ENCODE measurements around the gene TYRO3.
"Not testable (repeated sequence)": the region's sequence is repeated elsewhere in the genome, so short reads cannot be mapped to it uniquely, and the experiment has no call there.

The TYRO3 gene

DNA sequence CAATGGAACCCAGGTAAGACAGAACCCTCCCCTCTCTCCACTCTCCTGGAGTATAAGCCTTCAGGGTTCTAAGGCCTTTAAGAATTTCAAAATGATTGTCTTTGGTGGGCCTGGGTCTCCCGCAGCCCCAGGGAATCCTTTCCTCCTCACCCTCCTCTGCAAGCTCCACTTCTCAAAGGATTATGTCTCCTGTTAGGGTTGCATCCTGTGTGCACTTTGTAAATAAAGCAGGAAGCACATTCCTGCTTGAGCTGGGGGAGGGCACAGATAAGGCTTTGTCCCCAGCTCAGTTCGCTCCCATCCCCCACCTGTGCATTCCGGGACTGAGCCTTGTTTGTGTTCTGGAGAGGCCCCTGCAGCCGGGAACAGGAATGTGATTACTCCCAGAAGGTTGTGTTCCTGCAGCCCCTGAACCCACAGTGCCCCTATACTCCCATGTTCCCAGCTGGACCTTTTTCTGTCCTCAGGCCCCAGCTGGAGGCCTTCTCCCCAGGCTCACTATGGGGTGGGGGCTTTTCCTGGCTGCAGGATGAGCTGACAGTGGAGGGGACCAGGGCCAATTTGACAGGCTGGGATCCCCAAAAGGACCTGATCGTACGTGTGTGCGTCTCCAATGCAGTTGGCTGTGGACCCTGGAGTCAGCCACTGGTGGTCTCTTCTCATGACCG, 9.5 kb downstream of the TYRO3 start:
- no peak overlapping the region for H3K4me3 ChIP-seq (ENCODE audit: low read length)
- no peak for DNase-seq (ENCODE audit: low read depth, low spot score)

DNA sequence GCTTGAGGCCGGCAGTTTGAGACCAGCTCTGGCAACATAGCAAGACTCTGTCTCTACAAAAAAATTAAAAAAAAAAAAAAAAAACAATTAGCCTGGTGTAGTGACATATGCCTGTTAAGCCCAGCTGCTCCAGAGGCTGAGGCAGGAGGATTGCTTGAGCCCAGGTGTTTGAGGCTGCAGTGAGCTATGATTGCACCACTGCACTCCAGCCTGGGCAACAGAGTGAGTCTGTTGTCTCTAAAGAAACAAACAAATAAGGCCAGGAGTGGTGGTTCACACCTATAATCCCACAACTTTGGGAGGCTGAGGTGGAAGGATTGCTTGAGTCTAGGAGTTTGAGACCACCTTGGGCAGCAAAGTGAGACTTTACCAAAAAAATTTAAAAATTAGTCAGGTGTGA, 10.2 kb downstream of the TYRO3 start:
- not testable (repeated sequence) for H3K4me3 ChIP-seq (ENCODE audit: low read length); DNase-seq (ENCODE audit: low read depth, low spot score)

DNA sequence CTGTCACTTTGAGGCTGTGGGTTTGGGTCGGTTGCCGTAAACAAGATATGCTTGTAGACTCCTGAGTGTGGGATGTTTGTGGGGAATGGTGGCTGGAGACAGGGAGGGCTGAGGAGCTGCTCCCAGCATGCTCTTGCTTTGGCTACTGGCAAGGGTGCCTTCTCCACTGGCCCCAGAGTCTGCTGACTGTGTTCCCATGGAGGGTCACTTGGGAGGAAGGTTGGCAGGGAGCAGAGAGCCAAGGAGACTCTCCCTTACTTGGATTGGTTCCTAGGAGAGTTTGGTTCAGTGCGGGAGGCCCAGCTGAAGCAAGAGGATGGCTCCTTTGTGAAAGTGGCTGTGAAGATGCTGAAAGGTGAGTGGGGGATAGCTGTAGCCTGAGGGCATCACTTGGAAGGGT, 11.8 kb downstream of the TYRO3 start:
- DNase-seq (ENCODE audit: low read depth, low spot score) = no peak
- H3K4me3 ChIP-seq (ENCODE audit: low read length) = no peak overlapping the region

DNA sequence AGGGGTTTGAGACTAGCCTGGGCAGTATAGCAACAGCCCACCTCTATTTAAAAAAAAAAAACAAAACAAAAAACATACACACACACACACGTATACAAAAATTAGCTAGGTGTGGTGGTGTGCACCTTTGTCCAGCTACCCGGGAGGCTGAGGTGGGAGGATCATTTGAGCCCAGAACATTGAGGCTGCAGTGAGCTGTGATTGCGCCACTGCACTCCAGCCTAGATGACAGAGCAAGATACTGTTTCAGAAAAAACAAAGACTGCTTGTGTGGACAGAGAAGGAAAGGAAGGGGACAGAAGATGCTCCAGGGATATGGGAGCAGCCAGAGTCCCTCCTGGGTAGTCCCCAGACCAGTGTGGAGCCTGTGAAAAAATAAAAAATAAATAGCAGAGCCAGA, 12.9 kb downstream of the TYRO3 start:
- no peak for DNase-seq (ENCODE audit: low read depth, low spot score)
- no peak overlapping the region for H3K4me3 ChIP-seq (ENCODE audit: low read length)

DNA sequence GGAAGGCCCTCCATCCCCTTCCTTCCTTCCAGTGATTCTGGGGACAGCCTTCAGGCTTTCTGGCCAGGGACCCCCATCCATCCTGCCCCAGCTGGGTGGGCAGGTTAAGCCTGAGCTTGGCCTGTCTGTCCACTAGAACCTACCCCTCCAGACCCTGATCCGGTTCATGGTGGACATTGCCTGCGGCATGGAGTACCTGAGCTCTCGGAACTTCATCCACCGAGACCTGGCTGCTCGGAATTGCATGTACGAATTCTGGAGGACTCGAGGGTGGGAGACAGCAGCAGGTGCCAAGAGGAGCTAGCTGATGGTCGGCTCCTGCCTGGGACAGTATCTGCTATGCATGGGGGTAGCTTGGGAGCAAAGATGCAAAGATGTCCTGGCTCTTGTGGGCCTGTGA, 13.9 kb downstream of the TYRO3 start:
- DNase-seq (ENCODE audit: low read depth, low spot score) = no peak

DNA sequence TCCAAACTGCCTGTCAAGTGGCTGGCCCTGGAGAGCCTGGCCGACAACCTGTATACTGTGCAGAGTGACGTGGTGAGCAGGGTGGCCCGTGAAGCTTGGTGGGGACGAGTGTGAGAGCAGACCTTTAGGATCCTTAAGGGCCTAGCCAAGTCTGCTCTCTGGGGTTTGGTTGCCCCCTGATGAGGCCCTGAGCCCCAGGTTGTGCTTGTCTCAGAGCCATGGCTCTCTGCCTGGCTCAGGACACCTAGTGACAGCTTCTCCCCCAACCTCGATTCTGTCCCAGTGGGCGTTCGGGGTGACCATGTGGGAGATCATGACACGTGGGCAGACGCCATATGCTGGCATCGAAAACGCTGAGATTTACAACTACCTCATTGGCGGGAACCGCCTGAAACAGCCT, 14.4 kb downstream of the TYRO3 start:
- DNase-seq (ENCODE audit: low read depth, low spot score) = no peak
- H3K4me3 ChIP-seq (ENCODE audit: low read length) = no peak overlapping the region

More for the DNA sequence above, 13.9 kb downstream of the TYRO3 start:
- H3K4me3 ChIP-seq (ENCODE audit: low read length) = no peak overlapping the region

DNA sequence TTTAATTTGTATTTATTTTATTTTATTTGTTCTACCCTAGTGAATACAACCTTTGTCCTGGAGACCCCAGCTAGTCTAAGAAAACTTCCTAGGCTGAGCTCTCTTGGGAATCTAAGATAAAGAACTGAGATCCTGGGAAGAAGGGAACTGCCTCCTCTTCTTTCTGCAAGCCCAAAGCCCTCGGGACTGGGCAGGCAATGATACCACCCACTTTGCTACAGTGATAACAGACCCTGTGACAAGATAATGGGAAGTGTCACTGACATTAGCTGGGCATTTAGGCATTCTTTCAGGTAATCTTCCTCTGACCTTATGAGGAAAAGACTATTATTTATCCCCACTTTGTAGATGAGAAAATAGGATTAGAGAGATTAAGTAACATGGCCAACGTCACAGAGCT, 15.1 kb downstream of the TYRO3 start:
- DNase-seq (ENCODE audit: low read depth, low spot score) = no peak

DNA sequence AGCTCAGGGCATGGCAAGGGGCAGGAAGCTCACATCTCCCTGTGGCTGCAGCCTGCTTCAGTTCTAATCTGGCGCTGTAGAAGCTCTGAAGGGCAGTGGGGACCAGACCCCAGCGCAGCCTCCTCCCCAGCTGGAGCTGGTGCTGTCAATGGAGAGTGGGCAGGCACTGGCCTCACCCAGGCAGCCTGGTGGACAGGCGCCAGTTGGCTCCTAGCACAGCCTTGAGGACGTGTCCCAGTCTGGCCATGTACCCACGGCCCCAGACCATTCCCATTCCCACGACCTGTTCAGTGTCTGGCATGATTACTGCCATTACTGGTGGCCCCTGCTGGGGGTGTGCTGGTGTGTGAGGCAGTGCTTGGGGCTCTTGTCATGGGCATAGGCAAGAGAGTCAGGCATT, 16.3 kb downstream of the TYRO3 start:
- DNase-seq (ENCODE audit: low read depth, low spot score) = no peak

More for the DNA sequence above, 15.1 kb downstream of the TYRO3 start:
- no peak overlapping the region for H3K4me3 ChIP-seq (ENCODE audit: low read length)

DNA sequence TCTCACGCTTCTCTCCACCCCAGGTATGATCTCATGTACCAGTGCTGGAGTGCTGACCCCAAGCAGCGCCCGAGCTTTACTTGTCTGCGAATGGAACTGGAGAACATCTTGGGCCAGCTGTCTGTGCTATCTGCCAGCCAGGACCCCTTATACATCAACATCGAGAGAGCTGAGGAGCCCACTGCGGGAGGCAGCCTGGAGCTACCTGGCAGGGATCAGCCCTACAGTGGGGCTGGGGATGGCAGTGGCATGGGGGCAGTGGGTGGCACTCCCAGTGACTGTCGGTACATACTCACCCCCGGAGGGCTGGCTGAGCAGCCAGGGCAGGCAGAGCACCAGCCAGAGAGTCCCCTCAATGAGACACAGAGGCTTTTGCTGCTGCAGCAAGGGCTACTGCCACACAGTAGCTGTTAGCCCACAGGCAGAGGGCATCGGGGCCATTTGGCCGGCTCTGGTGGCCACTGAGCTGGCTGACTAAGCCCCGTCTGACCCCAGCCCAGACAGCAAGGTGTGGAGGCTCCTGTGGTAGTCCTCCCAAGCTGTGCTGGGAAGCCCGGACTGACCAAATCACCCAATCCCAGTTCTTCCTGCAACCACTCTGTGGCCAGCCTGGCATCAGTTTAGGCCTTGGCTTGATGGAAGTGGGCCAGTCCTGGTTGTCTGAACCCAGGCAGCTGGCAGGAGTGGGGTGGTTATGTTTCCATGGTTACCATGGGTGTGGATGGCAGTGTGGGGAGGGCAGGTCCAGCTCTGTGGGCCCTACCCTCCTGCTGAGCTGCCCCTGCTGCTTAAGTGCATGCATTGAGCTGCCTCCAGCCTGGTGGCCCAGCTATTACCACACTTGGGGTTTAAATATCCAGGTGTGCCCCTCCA, 19.1 kb downstream of the TYRO3 start:
- H3K4me3 ChIP-seq (ENCODE audit: low read length) = no peak overlapping the region
- no peak for DNase-seq (ENCODE audit: low read depth, low spot score)

More for the DNA sequence above, 16.3 kb downstream of the TYRO3 start:
- no peak overlapping the region for H3K4me3 ChIP-seq (ENCODE audit: low read length)

DNA sequence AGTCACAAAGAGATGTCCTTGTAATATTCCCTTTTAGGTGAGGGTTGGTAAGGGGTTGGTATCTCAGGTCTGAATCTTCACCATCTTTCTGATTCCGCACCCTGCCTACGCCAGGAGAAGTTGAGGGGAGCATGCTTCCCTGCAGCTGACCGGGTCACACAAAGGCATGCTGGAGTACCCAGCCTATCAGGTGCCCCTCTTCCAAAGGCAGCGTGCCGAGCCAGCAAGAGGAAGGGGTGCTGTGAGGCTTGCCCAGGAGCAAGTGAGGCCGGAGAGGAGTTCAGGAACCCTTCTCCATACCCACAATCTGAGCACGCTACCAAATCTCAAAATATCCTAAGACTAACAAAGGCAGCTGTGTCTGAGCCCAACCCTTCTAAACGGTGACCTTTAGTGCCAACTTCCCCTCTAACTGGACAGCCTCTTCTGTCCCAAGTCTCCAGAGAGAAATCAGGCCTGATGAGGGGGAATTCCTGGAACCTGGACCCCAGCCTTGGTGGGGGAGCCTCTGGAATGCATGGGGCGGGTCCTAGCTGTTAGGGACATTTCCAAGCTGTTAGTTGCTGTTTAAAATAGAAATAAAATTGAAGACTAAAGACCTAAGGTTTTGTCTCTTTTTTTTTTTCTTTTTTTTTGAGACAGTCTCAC, 19.8 kb downstream of the TYRO3 start:
- DNase-seq (ENCODE audit: low read depth, low spot score) = no peak
- H3K4me3 ChIP-seq (ENCODE audit: low read length) = no peak overlapping the region

DNA sequence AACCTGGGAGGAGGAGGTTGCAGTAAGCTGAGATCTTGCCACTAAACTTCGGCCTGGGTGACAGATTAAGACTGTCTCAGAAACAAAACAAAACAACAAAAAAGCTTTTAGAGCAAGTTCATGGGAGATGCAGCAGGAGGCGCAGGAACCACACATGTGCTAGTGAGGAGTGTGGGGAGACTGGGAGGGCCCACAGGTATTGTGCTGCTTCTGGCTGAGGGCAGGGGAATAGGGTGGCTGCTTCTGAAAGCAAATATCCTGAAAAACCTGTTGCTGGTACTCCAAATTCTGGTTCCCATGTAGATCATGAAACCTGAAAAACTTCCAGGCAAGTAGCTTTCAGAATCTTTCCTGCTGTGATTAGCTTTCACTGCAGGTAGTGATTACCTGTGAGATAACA, 22.1 kb downstream of the TYRO3 start:
- no peak overlapping the region for H3K4me3 ChIP-seq (ENCODE audit: low read length)
- no peak for DNase-seq (ENCODE audit: low read depth, low spot score)

DNA sequence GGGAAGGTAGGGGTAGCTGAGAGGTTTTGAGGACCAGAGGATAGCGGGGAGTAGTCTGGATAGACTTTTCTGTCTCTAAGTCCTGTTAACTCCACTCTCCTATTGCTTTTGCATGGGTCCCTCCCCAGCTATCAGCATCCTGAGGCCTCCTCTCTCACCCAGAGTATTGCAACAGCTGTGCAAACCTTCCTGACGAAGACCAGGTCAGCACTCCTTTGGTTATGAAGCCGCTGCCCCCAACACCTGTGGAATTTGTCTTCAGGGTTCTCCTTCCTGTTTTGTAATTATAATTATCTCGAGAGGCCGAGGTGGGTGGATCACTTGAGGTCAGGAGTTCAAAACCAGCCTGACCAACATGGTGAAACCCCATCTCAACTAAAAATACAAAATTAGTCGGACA, 24.8 kb downstream of the TYRO3 start:
- DNase-seq (ENCODE audit: low read depth, low spot score) = no peak
- H3K4me3 ChIP-seq (ENCODE audit: low read length) = no peak overlapping the region

DNA sequence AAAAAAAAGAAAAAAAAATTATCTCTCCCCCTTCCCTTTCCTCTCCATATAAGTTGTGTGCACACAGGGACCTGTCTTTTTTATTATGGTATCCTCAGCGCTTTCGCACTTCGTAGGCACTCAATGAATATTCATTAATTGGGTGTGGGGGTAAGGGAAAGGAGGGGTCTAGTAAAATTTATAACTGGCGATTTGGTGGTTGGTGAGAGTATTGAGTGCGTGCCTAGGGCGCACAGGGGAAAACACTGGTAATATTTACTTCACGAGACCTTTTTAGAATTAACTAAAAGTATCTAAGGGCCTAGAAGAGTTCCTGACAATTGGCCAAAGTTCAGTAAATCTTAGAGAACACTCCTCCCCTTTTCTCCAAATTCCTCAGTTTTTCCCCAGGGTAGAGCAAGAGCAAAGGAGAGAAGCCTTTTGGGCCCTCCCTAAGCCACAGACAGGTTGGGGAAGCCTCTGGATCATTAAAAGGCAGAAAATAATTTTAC, 25.7 kb downstream of the TYRO3 start:
- H3K4me3 ChIP-seq (ENCODE audit: low read length) = no peak overlapping the region

DNA sequence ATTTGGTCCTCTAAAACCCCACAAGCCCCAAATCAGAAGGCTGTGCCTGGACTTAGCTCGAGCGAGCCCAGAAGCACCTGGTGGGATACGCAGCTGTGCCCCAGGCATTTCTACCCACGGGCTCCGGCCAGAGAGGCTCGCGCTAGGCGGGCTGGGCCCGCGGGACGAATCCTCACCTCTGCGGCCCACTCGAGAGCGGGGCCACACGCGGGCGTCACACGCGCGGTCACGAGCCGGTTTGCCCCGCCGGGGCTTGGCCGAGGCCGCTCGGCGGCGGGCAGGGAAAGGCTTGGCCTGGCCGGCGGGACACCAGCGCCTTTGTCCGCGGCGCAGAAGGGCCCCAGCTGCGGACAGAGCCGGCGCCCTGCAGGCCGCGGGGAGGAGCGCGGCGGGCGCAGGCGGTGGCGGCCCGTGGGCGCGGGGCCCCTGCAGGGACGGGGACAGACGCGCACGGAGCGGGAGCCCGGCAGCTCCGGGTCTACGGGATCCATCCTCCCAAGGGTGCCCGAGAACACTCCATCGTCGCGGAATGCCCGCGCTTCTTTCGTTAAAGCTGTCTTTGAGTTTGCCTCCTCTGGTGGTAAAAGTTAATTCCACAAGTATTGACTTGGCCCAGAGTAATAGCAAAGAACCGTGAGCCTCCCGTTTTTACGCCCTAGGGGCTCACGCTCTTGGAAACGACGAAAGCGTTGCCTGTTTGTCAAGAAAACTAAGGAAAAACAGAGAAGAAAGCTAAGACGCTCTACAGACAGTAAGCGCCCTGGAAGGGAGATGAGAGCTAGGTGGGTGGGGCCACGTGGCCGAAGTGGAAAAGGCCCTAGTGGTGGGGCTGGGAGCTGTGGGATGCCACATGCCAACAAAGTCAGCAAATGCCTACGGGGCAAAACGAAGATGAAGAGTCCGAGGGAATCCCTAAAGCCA, 26.4 kb downstream of the TYRO3 start:
- DNase-seq (ENCODE audit: low read depth, low spot score) = no peak
- no peak overlapping the region for H3K4me3 ChIP-seq (ENCODE audit: low read length)

More for the DNA sequence above, 25.7 kb downstream of the TYRO3 start:
- no peak for DNase-seq (ENCODE audit: low read depth, low spot score)

DNA sequence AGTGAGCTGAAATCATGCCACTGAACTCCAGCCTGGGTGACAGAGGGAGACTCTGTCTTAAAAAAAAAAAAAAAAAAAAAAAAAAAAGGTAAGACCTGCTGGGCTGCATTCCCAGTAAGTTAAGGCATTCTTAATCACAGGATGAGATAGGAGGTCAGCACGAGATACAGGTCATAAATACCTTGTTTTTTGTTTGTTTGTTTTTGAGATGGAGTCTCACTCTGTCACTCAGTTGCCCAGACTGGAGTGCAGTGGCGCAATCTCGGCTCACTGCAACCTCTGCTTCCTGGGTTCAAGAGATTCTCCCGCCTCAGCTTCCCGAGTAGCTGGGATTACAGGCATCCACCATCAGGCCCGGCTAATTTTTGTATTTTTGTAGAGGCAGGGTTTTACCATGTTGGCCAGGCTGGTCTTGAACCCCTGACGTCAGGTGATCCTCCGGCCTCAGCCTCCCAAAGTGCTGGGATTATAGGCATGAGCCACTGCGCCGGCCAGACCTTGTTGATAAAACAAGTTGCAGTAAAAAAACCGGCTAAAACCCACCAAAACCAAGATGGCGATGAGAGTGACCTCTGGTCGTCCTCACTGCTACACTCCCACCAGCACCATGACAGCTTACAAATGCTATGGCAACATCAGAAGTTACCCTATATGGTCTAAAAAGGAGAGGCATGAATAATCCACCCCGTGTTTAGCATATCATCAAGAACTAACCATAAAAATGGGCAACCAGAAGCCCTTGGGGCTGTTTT, 27.7 kb downstream of the TYRO3 start:
- not testable (repeated sequence) for DNase-seq (ENCODE audit: low read depth, low spot score); H3K4me3 ChIP-seq (ENCODE audit: low read length)

DNA sequence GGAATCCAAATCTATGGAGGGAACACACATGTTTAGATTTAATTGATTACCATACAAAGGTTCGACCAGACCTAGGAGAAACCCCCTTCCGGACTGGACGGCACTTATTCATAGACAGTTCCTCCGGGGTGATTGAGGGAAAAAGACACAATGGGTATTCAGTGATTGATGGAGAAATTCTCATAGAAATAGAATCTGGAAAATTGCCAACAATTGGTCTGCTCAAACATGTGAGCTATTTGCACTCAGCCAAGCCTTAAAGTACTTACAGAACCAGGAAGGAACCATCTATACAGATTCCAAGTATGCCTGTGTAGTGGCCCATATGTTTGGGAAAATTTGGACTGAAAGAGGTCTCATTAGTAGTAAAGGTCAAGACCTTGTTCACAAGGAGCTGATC, 30.0 kb downstream of the TYRO3 start:
- not testable (repeated sequence) for DNase-seq (ENCODE audit: low read depth, low spot score); H3K4me3 ChIP-seq (ENCODE audit: low read length)

DNA sequence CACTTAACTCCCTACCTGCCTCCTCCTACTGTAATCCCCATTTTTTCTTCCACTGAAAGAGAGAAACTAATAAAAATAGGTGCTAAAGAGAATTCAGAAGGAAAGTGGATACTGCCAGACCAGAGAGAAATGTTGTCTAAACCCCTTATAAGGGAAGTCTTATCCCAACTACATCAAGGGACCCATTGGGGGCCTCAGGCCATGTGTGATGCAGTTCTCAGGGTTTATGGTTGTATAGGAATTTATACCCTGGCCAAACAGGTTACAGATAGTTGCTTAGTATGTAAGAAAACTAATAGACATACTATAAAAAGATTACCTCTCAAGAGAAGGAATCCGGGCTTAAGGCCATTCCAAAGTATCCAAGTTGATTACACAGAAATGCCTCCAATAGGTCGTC, 30.6 kb downstream of the TYRO3 start:
- not testable (repeated sequence) for DNase-seq (ENCODE audit: low read depth, low spot score); H3K4me3 ChIP-seq (ENCODE audit: low read length)

DNA sequence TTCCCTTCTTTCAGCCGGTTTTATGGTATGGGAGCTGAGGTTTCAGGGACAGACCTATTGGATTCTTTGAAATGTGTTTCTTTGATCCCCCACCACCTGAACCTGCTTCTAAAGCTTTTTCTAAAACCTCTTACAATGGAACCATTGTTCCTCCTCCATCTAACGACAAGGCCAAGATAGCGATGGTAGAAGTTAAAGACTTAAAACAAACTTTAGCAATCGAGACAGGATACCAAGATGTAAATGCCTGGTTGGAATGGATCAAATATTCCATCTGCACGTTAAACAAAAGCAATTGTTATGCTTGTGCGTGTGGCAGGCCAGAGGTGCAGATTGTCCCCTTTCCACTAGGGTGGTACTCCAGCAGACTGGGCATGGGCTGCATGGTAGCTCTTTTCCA, 32.2 kb downstream of the TYRO3 start:
- not testable (repeated sequence) for DNase-seq (ENCODE audit: low read depth, low spot score); H3K4me3 ChIP-seq (ENCODE audit: low read length)
